K562 (cell line): ENCODE results near the gene ZNF362. TPM values are rescaled to one million over a fixed set of nuclear protein-coding genes. Genes with fewer than 3 reads are reported as not detected.

Experiments
- ATAC-seq: fragments of 200-7000 bp; cut with Tn5 transposase; 3 replicates; pipeline ENCODE4 v1.9.1; 2020; ENCODE audit warnings: moderate library complexity
- BruUV-seq: library from RNA; stranded (reverse); fragments of 400-500 nt; replicated peaks from 2 replicates; lab custom pipeline; 2021; lab: Mats Ljungman, UMichigan
- CTCF ChIA-PET: fragments of 300-600 bp; formaldehyde crosslinking; extraction: SDS; loops from one replicate; lab custom pipeline; 2021; ENCODE audit warnings: low intra/inter-chr PET ratio; lab: Yijun Ruan, JAX
- POLR2A ChIA-PET: fragments of 300-600, 350-650 bp; sonication (Branson Sonifier 250); formaldehyde crosslinking; extraction: SDS; loops from one replicate; lab custom pipeline; 2021; ENCODE audit warnings: antibody characterized with exemption, inconsistent platforms; lab: Yijun Ruan, JAX
- DNase-seq, 4 experiments: peaks; one replicate each; pipeline versions ENCODE4 v3.0.0 to v3.0.0-alpha.2; 2011 to 2018; ENCODE audit warnings: low spot score in 3 of 4, mixed read lengths in 3 of 4; ENCODE audit errors: extremely low read depth in 1 of 4
- FAIRE-seq: peaks from 2 replicates; lab custom pipeline; 2011; peaks lifted over from hg19 to GRCh38; lab: Jason Lieb, UNC
- H2AFZ ChIP-seq: 2 replicates; pipeline ENCODE4 v1.6.0; 2011; ENCODE audit warnings: low read depth, low read length, control low read depth, inconsistent platforms
- H3K27ac ChIP-seq: fragments of 200-600 bp; 3 replicates; pipeline ENCODE4 v1.8.0; 2011; ENCODE audit warnings: low read depth, mild to moderate bottlenecking, control low read depth, inconsistent platforms, low read length, moderate library complexity, mixed read lengths; ENCODE audit errors: extremely low read depth
- H3K27me3 ChIP-seq, 2 experiments: fragments of 300-600 bp in 1 of 2; 2 replicates in 1 of 2; 3 replicates in 1 of 2; pipeline versions ENCODE4 v1.6.0 to v1.8.0; 2011; ENCODE audit warnings: inconsistent platforms in 2 of 2, low read length in 2 of 2, mild to moderate bottlenecking in 1 of 2, mixed read lengths in 1 of 2, moderate library complexity in 1 of 2; ENCODE audit not compliant: control insufficient read depth in 2 of 2, insufficient read depth in 2 of 2
- H3K36me3 ChIP-seq: fragments of 300-600 bp; 3 replicates; pipeline ENCODE4 v1.8.0; 2011; ENCODE audit warnings: mild to moderate bottlenecking, low read length, inconsistent platforms; ENCODE audit not compliant: control insufficient read depth, insufficient read depth
- H3K4me1 ChIP-seq, 2 experiments: fragments of 200-600 bp in 1 of 2; replicated peaks in 1 of 2; 2 replicates in 1 of 2; 3 replicates in 1 of 2; pipeline versions ENCODE4 v1.5.1 to v1.8.0; 2011; ENCODE audit warnings: inconsistent platforms in 2 of 2, low read length in 2 of 2, mild to moderate bottlenecking in 1 of 2, mixed read lengths in 1 of 2, moderate library complexity in 1 of 2; ENCODE audit not compliant: control insufficient read depth in 2 of 2, insufficient read depth in 2 of 2
- H3K4me2 ChIP-seq: 2 replicates; pipeline ENCODE4 v1.6.1; 2011; ENCODE audit warnings: low read length, control low read depth, inconsistent platforms, mixed read lengths; ENCODE audit not compliant: insufficient read depth
- H3K4me3 ChIP-seq: fragments of 200-600 bp; sonication (generic), shearing (Covaris generic); 2 replicates; pipeline ENCODE4 v1.5.1; 2016; ENCODE audit warnings: control low read depth, inconsistent platforms
- H3K79me2 ChIP-seq: fragments of 200-600 bp; 3 replicates; pipeline ENCODE4 v1.8.0; 2011; ENCODE audit warnings: low read length, inconsistent platforms; ENCODE audit not compliant: control insufficient read depth, insufficient read depth
- H3K9ac ChIP-seq, 2 experiments: 2 replicates each; pipeline versions ENCODE4 v1.6.0 to v1.6.1; 2011; ENCODE audit warnings: low read depth in 2 of 2, low read length in 2 of 2, control low read depth in 1 of 2, inconsistent platforms in 1 of 2, mild to moderate bottlenecking in 1 of 2, mixed read lengths in 1 of 2; ENCODE audit not compliant: insufficient read depth in 1 of 2
- H3K9me1 ChIP-seq: one replicate; pipeline ENCODE4 v1.6.0; 2011; ENCODE audit warnings: inconsistent platforms, mild to moderate bottlenecking, low read length, moderate library complexity; ENCODE audit not compliant: control insufficient read depth, insufficient read depth
- H3K9me3 ChIP-seq: replicated peaks from 2 replicates; pipeline ENCODE4 v1.5.1; 2011; ENCODE audit warnings: low read depth, low read length, inconsistent platforms; ENCODE audit not compliant: control insufficient read depth, insufficient read depth
- H4K20me1 ChIP-seq: replicated peaks from 2 replicates; pipeline ENCODE4 v1.6.1; 2011; ENCODE audit warnings: low read length, inconsistent platforms, mixed read lengths; ENCODE audit not compliant: control insufficient read depth, insufficient read depth
- ASH1L ChIP-seq: fragments of 450-650 bp; IDR thresholded peaks from 2 replicates; pipeline ENCODE4 v1.6.1; 2018; ENCODE audit warnings: borderline replicate concordance, mild to moderate bottlenecking, low read depth; ENCODE audit not compliant: partially characterized antibody
- CREBBP ChIP-seq: IDR thresholded peaks from one replicate; pipeline ENCODE4 v1.6.1; 2012; ENCODE audit warnings: low read depth, mild to moderate bottlenecking, control low read depth, inconsistent platforms, low read length
- ERF ChIP-seq: fragments of 450-650 bp; formaldehyde crosslinking; IDR thresholded peaks from 2 replicates; pipeline ENCODE4 v1.4.0; 2020; ENCODE audit warnings: mild to moderate bottlenecking, mixed read lengths
- GABPB1 ChIP-seq: sonication (generic); formaldehyde crosslinking; IDR thresholded peaks from 2 replicates; pipeline ENCODE4 v1.8.0; 2022; ENCODE audit warnings: mild to moderate bottlenecking, missing genetic modification reagents
- HCFC1 ChIP-seq: IDR thresholded peaks from 2 replicates; pipeline ENCODE4 v1.6.1; 2012; ENCODE audit warnings: low read depth, low read length, improper control_type of control experiment
- HDAC8 ChIP-seq: fragments of 450-650 bp; IDR thresholded peaks from 2 replicates; pipeline ENCODE4 v1.6.1; 2016; ENCODE audit warnings: mild to moderate bottlenecking, missing genetic modification characterization, moderate library complexity, missing compliant biosample characterization
- KDM1A ChIP-seq, 2 experiments: fragments of 450-650 bp; IDR thresholded peaks; 2 replicates each; pipeline ENCODE4 v1.6.1; 2016; ENCODE audit warnings: mild to moderate bottlenecking in 2 of 2
- L3MBTL2 ChIP-seq: fragments of 450-650 bp; IDR thresholded peaks from 2 replicates; pipeline ENCODE4 v1.6.1; 2016; ENCODE audit warnings: mild to moderate bottlenecking, moderate library complexity
- NCOA2 ChIP-seq, 2 experiments: fragments of 450-650 bp; IDR thresholded peaks; 2 replicates each; pipeline ENCODE4 v1.6.1; 2018; ENCODE audit warnings: mild to moderate bottlenecking in 2 of 2, moderate library complexity in 1 of 2; ENCODE audit not compliant: partially characterized antibody in 2 of 2
- RAD51 ChIP-seq: fragments of 450-650 bp; IDR thresholded peaks from 2 replicates; pipeline ENCODE4 v1.7.1; 2016; ENCODE audit warnings: low read depth, mild to moderate bottlenecking, borderline replicate concordance
- RBM14 ChIP-seq: fragments of 200-400 bp; formaldehyde crosslinking; IDR thresholded peaks from 2 replicates; pipeline ENCODE4 v1.6.1; 2018; ENCODE audit warnings: low read depth, mild to moderate bottlenecking, low read length, moderate library complexity, borderline replicate concordance; ENCODE audit not compliant: insufficient read depth
- RFX7 ChIP-seq: fragments of 250-450 bp; sonication (Bioruptor Pico); IDR thresholded peaks from 2 replicates; pipeline ENCODE4 v1.5.1; 2021; ENCODE audit warnings: mild to moderate bottlenecking
- TRIM28 ChIP-seq: fragments of 450-650 bp; IDR thresholded peaks from 2 replicates; pipeline ENCODE4 v1.6.1; 2017
- XRCC3 ChIP-seq: fragments of 450-650 bp; IDR thresholded peaks from 2 replicates; pipeline ENCODE4 v1.6.1; 2017; ENCODE audit warnings: mild to moderate bottlenecking, moderate library complexity
- ZNF766 ChIP-seq: fragments of 200-800 bp; sonication (Bioruptor generic); conservative IDR thresholded peaks from 2 replicates; pipeline ENCODE4 v1.6.1; 2016; ENCODE audit warnings: missing genetic modification characterization, missing compliant biosample characterization
- WGBS: fragments of 100-300 bp; shearing (Covaris generic); methylation state at CpG from one replicate; pipeline ENCODE4 v1.1.6; 2016; ENCODE audit warnings: low coverage, mixed read lengths; ENCODE audit not compliant: insufficient coverage; ENCODE audit errors: missing lambda C conversion rate; 5-methylcytosine and 5-hydroxymethylcytosine counted together
- in situ Hi-C: fragments of 300-500 bp; cut with MboI; formaldehyde crosslinking; loops from 4 replicates; pipeline ENCODE4 v1.15.0; 2018; ENCODE audit warnings: inconsistent platforms, mixed read lengths
- intact Hi-C: fragments of 100-400 bp; cut with micrococcal nuclease; formaldehyde crosslinking; loops from 2 replicates; pipeline ENCODE4 v1.14.2; 2022
- polyA plus RNA-seq, 8 experiments: library from polyadenylated mRNA; depleted of rRNA in 4 of 8; stranded (reverse) in 5 of 8; unstranded in 3 of 8; fragments of >200 nt; fragmentation: Nextera tagmentation in 2 of 8; fragmentation: Illumina TruSeq in 1 of 8; extraction: Ambion mirVana in 2 of 8; extraction: Trizol in 1 of 8; gene quantifications; 2 replicates each; pipeline versions ENCODE4 v1.2.1 to v1.2.3, GENCODE V29; 2011 to 2014; ENCODE audit warnings: inconsistent platforms in 1 of 8, missing spikeins in 1 of 8
- total RNA-seq, 7 experiments: library from RNA; depleted of rRNA in 6 of 7; stranded (reverse); fragments of >200 nt in 6 of 7; fragmentation: Illumina TruSeq in 2 of 7; extraction: Trizol in 2 of 7; gene quantifications; 2 replicates each; pipeline versions ENCODE4 v1.2.1 to v1.2.3, GENCODE V29; 2011 to 2021; ENCODE audit warnings: low replicate concordance in 1 of 7
- TF ChIP-seq, protein P1 (sequence below): fragments of 250-450 bp; sonication (Bioruptor Pico); IDR thresholded peaks from 2 replicates; pipeline ENCODE4 v1.4.0; 2020
- TF ChIP-seq, protein P2 (sequence below): sonication (generic); formaldehyde crosslinking; IDR thresholded peaks from 2 replicates; pipeline ENCODE4 v1.5.0; 2020; ENCODE audit warnings: missing genetic modification reagents
- TF ChIP-seq, protein P3 (sequence below): sonication (generic); formaldehyde crosslinking; IDR thresholded peaks from 2 replicates; pipeline ENCODE4 v1.9.0; 2022; ENCODE audit warnings: mild to moderate bottlenecking, missing genetic modification reagents

Gene ZNF362
- total and polyA plus RNA-seq, 9 of the 15 experiments (the other 6 are each of a cell fraction or from before 2014, with no cell fraction given): 0.01 to 1.1 (median 0.35) TPM; not detected in 1

GRCh38 chr1:33237579-33237978 is 18.7 kb upstream of the ZNF362 start:
- Histone ChIP-seq H3K9me1 (no peaks in the 10 kb centered on the region), H3K9ac (no peak overlapping the region), H3K79me2 (no peaks in the 10 kb centered on the region), H2AFZ (peak overlapping the region; percentile 72), H3K27ac (no peak overlapping the region), H3K27me3 (peaks cover 21 to 29% of the 10 kb centered on the region in 2 experiments), H3K4me1 (no peaks in the 10 kb centered on the region; a peak in 1 of 5 replicates), H4K20me1 (no peaks in the 10 kb centered on the region), H3K36me3 (no peaks in the 10 kb centered on the region), H3K4me3 (no peak overlapping the region), H3K4me2 (no peak overlapping the region; the same call in none of the 2 replicates), H3K9me3 (no peaks in the 10 kb centered on the region)
- ATAC-seq (peak; percentile 63), DNase-seq (peak in 2 of 4 experiments; percentile 35 to 47), FAIRE-seq (peak; percentile 6)
- ChIA-PET CTCF (no interaction called here), POLR2A (no interaction called here)
- BruUV-seq: no TSS peak
- 11% methylated on average over 6 of the region's 6 CpGs for WGBS
- in situ Hi-C loops (no loop called here), intact Hi-C loops (no loop called here)
- TF ChIP-seq, protein P1, sequence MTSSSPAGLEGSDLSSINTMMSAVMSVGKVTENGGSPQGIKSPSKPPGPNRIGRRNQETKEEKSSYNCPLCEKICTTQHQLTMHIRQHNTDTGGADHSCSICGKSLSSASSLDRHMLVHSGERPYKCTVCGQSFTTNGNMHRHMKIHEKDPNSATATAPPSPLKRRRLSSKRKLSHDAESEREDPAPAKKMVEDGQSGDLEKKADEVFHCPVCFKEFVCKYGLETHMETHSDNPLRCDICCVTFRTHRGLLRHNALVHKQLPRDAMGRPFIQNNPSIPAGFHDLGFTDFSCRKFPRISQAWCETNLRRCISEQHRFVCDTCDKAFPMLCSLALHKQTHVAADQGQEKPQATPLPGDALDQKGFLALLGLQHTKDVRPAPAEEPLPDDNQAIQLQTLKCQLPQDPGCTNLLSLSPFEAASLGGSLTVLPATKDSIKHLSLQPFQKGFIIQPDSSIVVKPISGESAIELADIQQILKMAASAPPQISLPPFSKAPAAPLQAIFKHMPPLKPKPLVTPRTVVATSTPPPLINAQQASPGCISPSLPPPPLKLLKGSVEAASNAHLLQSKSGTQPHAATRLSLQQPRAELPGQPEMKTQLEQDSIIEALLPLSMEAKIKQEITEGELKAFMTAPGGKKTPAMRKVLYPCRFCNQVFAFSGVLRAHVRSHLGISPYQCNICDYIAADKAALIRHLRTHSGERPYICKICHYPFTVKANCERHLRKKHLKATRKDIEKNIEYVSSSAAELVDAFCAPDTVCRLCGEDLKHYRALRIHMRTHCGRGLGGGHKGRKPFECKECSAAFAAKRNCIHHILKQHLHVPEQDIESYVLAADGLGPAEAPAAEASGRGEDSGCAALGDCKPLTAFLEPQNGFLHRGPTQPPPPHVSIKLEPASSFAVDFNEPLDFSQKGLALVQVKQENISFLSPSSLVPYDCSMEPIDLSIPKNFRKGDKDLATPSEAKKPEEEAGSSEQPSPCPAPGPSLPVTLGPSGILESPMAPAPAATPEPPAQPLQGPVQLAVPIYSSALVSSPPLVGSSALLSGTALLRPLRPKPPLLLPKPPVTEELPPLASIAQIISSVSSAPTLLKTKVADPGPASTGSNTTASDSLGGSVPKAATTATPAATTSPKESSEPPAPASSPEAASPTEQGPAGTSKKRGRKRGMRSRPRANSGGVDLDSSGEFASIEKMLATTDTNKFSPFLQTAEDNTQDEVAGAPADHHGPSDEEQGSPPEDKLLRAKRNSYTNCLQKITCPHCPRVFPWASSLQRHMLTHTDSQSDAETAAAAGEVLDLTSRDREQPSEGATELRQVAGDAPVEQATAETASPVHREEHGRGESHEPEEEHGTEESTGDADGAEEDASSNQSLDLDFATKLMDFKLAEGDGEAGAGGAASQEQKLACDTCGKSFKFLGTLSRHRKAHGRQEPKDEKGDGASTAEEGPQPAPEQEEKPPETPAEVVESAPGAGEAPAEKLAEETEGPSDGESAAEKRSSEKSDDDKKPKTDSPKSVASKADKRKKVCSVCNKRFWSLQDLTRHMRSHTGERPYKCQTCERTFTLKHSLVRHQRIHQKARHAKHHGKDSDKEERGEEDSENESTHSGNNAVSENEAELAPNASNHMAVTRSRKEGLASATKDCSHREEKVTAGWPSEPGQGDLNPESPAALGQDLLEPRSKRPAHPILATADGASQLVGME (CRISPR knock-in tag): no peak
- TF ChIP-seq ZNF766 (CRISPR knock-in tag): peak; percentile 99
- peak; percentile 65 for TF ChIP-seq RAD51
- TF ChIP-seq KDM1A (IDR thresholded peaks at IDR 0.05): no peak
- TF ChIP-seq XRCC3: no peak
- TF ChIP-seq CREBBP: no peak
- peak; percentile 67 for TF ChIP-seq L3MBTL2
- TF ChIP-seq RFX7: no peak
- no peak for TF ChIP-seq HDAC8 (tag)
- TF ChIP-seq, protein P2, sequence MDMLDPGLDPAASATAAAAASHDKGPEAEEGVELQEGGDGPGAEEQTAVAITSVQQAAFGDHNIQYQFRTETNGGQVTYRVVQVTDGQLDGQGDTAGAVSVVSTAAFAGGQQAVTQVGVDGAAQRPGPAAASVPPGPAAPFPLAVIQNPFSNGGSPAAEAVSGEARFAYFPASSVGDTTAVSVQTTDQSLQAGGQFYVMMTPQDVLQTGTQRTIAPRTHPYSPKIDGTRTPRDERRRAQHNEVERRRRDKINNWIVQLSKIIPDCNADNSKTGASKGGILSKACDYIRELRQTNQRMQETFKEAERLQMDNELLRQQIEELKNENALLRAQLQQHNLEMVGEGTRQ (CRISPR knock-in tag): peak; percentile 81
- no peak for TF ChIP-seq ERF (CRISPR knock-in tag)
- TF ChIP-seq HCFC1: peak; percentile 56; the same call in 1 of the 2 replicates
- TF ChIP-seq GABPB1 (CRISPR knock-in tag): no peak
- no peak for TF ChIP-seq RBM14
- TF ChIP-seq ASH1L: no peak
- TF ChIP-seq, protein P3, sequence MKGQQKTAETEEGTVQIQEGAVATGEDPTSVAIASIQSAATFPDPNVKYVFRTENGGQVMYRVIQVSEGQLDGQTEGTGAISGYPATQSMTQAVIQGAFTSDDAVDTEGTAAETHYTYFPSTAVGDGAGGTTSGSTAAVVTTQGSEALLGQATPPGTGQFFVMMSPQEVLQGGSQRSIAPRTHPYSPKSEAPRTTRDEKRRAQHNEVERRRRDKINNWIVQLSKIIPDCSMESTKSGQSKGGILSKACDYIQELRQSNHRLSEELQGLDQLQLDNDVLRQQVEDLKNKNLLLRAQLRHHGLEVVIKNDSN: peak; percentile 76
- no peak for TF ChIP-seq NCOA2 (IDR thresholded peaks at IDR 0.05; ENCODE audit: partially characterized antibody in 2 of 2)
- TF ChIP-seq TRIM28: no peak
